IPS-20b (cell line): Measurements from ENCODE around the gene GTF2A2.

Experiments used
- H3K27ac ChIP-seq: one replicate; pipeline ENCODE4 v1.5.1; 2013; ENCODE audit warnings: low read length
- H3K27me3 ChIP-seq: 2 replicates; pipeline ENCODE4 v1.6.1; 2013; ENCODE audit warnings: mild to moderate bottlenecking, low read length, inconsistent platforms; ENCODE audit not compliant: insufficient read depth
- H3K36me3 ChIP-seq: 2 replicates; pipeline ENCODE4 v1.6.1; 2013; ENCODE audit warnings: low read depth, mild to moderate bottlenecking, inconsistent platforms, low read length, moderate library complexity; ENCODE audit not compliant: insufficient read depth
- H3K4me1 ChIP-seq: 2 replicates; pipeline ENCODE4 v1.6.1; 2013; ENCODE audit warnings: mild to moderate bottlenecking, control low read depth, inconsistent platforms, low read length, moderate library complexity; ENCODE audit not compliant: insufficient read depth
- H3K4me3 ChIP-seq: 2 replicates; pipeline ENCODE4 v1.5.1; 2013; ENCODE audit warnings: mild to moderate bottlenecking, low read length, inconsistent platforms
- H3K9ac ChIP-seq: 2 replicates; pipeline ENCODE4 v1.6.1; 2013; ENCODE audit warnings: low read depth, mild to moderate bottlenecking, inconsistent platforms, low read length, moderate library complexity
- H3K9me3 ChIP-seq: 2 replicates; pipeline ENCODE4 v1.6.1; 2013; ENCODE audit warnings: mild to moderate bottlenecking, low read depth, low read length, inconsistent platforms; ENCODE audit not compliant: insufficient read depth

The GTF2A2 gene

DNA sequence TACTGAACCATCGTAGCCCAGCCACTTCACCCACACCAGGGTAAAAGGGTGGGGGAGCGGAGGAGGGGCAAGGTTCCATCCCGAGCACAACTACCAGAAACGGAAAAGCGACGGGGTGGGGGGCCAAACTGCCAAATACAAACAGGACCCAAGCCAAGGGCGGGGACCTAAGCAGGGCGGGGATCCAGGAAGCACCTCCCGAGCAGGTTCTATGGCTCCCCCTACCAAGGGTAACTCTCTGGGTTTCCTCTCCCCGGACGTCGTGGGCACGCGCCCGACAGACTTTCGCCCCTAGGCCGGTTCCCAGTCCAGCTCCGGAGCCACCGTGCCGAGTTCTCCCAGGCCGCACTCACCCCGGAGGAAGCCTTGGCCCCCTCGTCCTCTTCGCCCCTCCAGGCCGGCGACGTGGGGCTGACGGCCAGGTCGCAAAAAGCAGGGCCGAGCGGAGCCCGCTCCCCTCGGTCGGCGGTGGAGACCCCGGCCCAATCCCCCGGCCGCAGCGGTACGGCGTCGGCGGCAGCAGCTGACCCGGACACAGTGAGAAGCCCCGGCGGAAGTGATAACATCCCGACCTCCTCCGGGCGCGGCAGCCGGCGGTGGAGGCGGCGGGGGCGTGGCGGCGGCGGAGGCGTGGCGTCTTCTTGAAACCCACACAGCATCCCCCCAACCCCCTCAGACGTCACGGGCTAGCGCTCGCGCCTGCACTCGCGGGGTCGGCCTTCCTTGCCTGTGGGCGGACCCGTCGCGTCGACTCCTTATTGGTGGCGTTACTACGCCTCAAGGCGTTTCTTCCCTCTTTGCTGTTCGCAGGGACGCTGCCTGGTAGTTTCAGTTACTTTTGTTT lies 31.7 kb upstream of the GTF2A2 start, which contains the start of gene BNIP2:
TSS of gene BNIP2 (minus strand) at position 539 of the 844 bp plus-strand sequence. CDS start 6,863 bp downstream, outside the sequence.
- Histone ChIP-seq H3K27ac (peak within 1 kb of the TSS; percentile 92), H3K4me1 (peaks cover 6% of the 10 kb centered on the region), H3K9me3 (no peaks in the 10 kb centered on the region), H3K36me3 (peaks cover 11% of the 10 kb centered on the region), H3K4me3 (peak within 1 kb of the TSS; percentile 83), H3K27me3 (peaks cover 16% of the 10 kb centered on the region), H3K9ac (peak within 1 kb of the TSS; percentile 96)

DNA sequence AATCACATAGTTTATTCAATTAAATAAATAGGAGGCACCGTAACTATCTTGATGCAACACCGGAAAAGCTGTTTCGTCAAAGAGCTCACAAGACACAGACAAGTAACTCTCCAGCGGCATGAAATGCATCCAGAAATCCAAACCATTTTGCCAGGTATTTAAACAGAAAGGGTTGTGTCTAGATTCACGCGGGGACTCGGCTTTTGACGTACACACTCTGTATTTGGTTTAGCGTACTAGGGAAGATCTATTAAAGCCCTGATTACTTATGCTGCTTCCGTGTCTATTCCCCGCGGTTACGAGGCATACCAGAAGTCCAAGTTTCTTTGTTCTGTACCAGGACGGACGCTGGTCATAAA lies 31.1 kb upstream of the GTF2A2 start:
- no peaks in the 10 kb centered on the region for H3K9me3 ChIP-seq
- H3K36me3 ChIP-seq: peaks cover 11% of the 10 kb centered on the region
- H3K27ac ChIP-seq: peak overlapping the region; percentile 92
- H3K4me1 ChIP-seq: peaks cover 6% of the 10 kb centered on the region
- H3K27me3 ChIP-seq: peaks cover 16% of the 10 kb centered on the region
- peak overlapping the region; percentile 83 for H3K4me3 ChIP-seq
- H3K9ac ChIP-seq: peak overlapping the region; percentile 96

DNA sequence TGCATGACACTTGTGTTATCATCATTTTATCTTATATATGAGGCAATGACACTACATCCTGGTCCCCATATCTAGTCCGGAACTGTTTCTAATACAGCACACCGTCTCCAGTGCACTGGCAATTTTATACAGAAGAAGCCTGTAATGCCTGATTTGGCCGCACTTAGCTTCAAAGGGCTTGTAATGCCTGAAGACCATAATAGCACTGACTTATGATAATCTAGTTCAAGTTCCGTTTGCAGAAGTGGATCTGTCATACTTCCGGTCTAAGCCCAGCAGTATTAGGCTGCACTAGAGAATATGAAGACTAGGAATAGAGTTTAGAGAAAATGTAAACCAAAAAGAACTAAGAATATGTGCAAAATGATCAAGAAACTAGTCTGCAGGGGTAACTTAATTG lies 30.5 kb upstream of the GTF2A2 start:
- H3K9me3 ChIP-seq: no peaks in the 10 kb centered on the region
- H3K27me3 ChIP-seq: peaks cover 12% of the 10 kb centered on the region
- H3K9ac ChIP-seq: peak overlapping the region; percentile 96
- peak overlapping the region; percentile 83 for H3K4me3 ChIP-seq
- no peak overlapping the region for H3K27ac ChIP-seq
- H3K4me1 ChIP-seq: peaks cover 6% of the 10 kb centered on the region
- peaks cover 11% of the 10 kb centered on the region for H3K36me3 ChIP-seq

DNA sequence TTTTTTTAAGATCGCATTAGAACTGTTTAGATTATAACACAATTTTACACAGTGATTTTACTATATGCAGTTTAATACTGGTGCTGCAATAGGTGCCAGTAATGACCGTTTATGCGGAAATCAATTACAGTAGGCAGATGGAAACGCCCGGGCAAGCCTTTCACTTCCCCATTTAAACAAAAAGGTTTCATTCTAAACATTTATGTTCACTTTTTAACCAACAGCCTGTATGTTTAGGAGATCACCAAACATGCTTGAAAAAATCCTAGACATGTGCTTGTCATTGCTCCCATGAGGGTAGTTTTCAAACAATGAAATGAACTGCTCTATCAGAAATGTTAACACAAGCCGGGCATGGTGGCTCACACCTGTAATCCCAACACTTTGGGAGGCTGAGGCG lies 29.1 kb upstream of the GTF2A2 start:
- Histone ChIP-seq H3K9ac (no peak overlapping the region), H3K27ac (no peak overlapping the region), H3K4me3 (no peak overlapping the region), H3K9me3 (no peaks in the 10 kb centered on the region), H3K36me3 (peaks cover 21% of the 10 kb centered on the region), H3K4me1 (peaks cover 6% of the 10 kb centered on the region), H3K27me3 (peaks cover 12% of the 10 kb centered on the region)

DNA sequence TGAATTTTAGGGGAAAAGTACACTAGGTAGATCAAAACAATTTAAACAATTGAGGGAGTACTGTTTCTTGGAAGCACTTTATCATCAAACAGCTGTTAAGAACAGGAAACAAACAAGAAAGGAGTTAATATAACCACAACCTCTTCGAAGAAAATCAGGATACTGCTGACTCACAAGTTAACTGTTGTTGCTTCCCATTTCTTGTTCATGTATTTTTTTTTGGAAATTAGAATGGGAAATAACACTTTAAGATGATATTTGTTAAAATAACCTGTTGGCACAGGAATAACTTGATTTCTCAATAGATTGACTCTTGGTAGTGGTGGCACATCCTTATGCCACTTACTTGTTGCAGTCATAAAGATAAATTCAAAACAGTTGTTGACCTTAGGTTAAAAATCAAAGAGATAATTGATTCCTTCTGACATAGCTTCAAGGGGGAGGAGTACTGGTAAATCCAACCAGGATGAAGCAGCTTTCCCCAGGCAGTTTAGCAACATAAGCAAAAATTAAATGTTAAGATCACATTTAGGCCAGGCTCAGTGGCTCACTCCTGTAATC lies 28.5 kb upstream of the GTF2A2 start:
- Histone ChIP-seq H3K4me1 (peaks cover 6% of the 10 kb centered on the region), H3K36me3 (peaks cover 27% of the 10 kb centered on the region), H3K9me3 (no peaks in the 10 kb centered on the region), H3K27me3 (peaks cover 7% of the 10 kb centered on the region), H3K27ac (no peak overlapping the region), H3K9ac (no peak overlapping the region), H3K4me3 (no peak overlapping the region)

DNA sequence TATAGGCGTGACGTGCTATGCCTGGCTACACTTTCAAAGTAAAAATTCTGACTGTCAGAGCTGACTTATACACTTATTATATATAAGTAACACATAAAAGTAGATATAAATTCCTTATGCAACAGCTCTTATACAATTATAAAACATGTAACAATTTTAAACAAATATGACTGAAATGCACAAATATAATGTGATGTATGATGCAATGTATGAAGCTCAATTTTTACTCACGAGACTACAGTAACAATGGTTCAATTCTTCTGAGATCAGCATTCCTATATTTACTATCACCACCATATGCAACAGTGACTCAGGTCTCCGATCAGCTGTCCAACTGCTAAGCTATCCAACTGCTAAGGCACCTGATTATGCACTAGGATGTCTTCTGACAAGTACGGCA lies 23.6 kb upstream of the GTF2A2 start:
- no peaks in the 10 kb centered on the region for H3K27me3 ChIP-seq
- H3K27ac ChIP-seq: no peak overlapping the region
- H3K4me1 ChIP-seq: no peaks in the 10 kb centered on the region
- H3K36me3 ChIP-seq: peaks cover 66% of the 10 kb centered on the region
- no peaks in the 10 kb centered on the region for H3K9me3 ChIP-seq
- no peak overlapping the region for H3K4me3 ChIP-seq
- H3K9ac ChIP-seq: no peak overlapping the region

DNA sequence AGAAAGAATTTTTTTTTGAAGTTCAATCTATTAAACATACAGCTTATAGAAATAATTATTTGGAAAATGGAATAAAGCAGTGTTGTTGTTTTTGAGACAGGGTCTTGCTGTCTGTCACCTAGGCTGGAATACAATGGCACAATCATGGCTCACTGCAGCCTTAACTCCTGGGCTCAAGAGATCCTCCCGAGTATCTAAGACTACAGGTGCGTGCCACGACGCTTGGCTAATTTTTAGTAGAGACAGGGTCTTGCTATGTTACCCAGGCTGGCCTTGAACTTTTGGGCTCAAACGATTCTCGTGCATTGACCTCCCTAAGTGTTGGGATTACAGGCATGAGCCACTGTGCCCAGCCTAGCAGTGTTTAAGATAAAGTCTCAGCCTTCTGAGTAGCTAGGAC lies 23.0 kb upstream of the GTF2A2 start:
- H3K36me3 ChIP-seq: peaks cover 70% of the 10 kb centered on the region
- H3K9me3 ChIP-seq: no peaks in the 10 kb centered on the region
- H3K4me3 ChIP-seq: no peak overlapping the region
- H3K27ac ChIP-seq: no peak overlapping the region
- no peaks in the 10 kb centered on the region for H3K4me1 ChIP-seq
- no peaks in the 10 kb centered on the region for H3K27me3 ChIP-seq
- no peak overlapping the region for H3K9ac ChIP-seq

DNA sequence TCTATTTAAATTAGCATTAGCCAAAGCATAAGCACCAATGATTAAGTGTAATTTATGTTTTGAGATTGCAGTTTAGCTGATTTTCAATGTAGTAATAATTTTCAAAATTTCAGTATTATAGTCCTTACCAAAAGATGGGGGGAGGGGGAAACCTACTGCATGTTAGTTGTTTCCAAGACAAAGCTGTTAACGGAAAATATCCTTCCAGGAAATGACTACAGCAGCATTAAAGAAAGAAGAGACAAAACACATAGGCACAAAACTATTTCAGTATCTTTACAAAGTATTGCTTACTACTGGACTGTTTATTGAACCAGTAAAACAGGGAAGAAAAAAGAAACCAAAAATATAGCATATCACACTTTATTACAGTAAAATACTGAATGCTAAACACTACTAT lies 21.3 kb upstream of the GTF2A2 start:
- peaks cover 82% of the 10 kb centered on the region for H3K36me3 ChIP-seq
- no peak overlapping the region for H3K4me3 ChIP-seq
- H3K27ac ChIP-seq: no peak overlapping the region
- H3K4me1 ChIP-seq: no peaks in the 10 kb centered on the region
- H3K9me3 ChIP-seq: no peaks in the 10 kb centered on the region
- H3K9ac ChIP-seq: no peak overlapping the region
- H3K27me3 ChIP-seq: no peaks in the 10 kb centered on the region

DNA sequence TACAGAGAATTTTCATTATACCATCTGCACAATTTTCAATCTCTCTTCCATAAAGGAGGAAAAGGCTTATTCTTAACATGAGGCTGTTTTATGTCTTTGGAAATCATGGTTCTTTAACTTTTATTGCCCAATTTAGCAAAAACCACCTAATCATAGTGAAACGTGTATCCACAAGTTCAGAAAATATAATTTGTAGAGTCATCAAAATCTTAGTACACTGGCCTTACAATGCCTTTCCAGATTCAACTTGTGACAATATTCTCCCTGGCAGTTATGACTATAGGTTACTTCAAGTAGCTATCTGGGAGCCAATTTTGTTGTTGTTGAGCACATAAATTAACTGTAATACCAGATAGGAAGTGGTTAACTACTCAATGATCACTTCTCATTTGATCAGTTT lies 20.9 kb upstream of the GTF2A2 start:
- Histone ChIP-seq H3K4me3 (no peak overlapping the region), H3K36me3 (peaks cover 86% of the 10 kb centered on the region), H3K27ac (no peak overlapping the region), H3K9me3 (no peaks in the 10 kb centered on the region), H3K9ac (no peak overlapping the region), H3K27me3 (no peaks in the 10 kb centered on the region), H3K4me1 (no peaks in the 10 kb centered on the region)

DNA sequence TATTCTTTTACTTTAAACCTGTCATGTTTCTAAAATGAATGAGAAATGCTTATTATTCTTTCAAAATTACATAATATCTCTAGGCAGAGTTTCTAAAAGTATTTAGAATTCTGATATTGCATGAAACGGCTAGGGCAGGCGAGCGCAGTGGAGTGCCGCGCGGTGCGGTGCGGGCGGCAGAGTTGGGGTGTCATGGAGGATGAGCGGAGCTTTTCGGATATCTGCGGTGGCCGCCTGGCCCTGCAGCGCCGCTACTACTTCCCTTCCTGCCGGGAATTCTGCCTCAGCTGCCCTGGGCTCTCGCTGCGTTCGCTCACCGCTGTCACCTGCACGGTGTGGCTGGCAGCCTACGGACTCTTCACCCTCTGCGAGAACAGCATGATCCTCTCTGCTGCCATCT lies 19.2 kb upstream of the GTF2A2 start:
- H3K4me3 ChIP-seq: no peak overlapping the region
- peaks cover 94% of the 10 kb centered on the region for H3K36me3 ChIP-seq
- H3K9ac ChIP-seq: no peak overlapping the region
- no peaks in the 10 kb centered on the region for H3K9me3 ChIP-seq
- H3K4me1 ChIP-seq: no peaks in the 10 kb centered on the region
- H3K27me3 ChIP-seq: no peaks in the 10 kb centered on the region
- H3K27ac ChIP-seq: no peak overlapping the region

DNA sequence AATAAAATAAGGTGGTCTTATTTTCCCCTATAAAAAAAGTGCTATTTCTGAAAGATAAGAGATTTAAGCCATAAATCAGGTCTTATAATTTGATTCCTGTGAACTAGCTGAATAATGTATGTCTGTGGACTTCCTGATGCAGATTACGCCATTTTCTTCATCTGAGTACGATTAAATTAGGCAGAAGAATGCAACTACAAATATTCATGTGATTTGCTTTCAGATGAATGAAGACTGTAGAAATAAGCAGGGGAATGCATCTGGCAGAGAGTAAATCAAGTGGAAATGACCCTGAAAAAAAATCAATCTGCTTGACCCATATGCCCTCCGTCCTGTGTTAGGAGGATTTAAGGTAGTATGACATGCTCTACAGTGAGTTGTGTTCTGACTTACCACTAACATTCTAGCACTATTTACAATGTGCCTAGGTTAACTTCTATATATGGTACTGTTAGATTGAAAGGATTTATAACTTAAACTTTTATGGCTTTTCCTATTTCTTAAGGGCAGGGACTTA lies 17.1 kb upstream of the GTF2A2 start:
- no peaks in the 10 kb centered on the region for H3K9me3 ChIP-seq
- H3K4me3 ChIP-seq: no peak overlapping the region
- H3K27ac ChIP-seq: no peak overlapping the region
- H3K4me1 ChIP-seq: no peaks in the 10 kb centered on the region
- H3K9ac ChIP-seq: no peak overlapping the region
- no peaks in the 10 kb centered on the region for H3K27me3 ChIP-seq
- peaks cover 89% of the 10 kb centered on the region for H3K36me3 ChIP-seq

DNA sequence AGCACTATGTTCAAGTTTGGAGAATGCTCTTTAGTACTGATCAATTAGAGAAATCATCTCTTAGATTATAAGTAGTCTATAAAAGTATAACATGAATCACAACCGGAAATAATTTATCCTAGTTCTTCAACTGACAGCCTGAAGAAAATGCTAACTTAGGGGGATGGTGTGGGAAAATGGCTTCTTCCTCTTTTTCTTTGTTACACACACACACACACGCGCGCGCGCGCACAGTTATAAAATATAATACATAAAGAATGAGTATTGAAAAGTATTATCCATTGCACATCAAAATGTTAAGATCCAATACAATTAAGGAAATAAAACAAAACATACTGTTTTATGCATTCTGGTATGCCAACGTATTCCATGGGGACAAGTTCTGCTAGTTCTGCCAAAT lies 11.2 kb upstream of the GTF2A2 start:
- no peaks in the 10 kb centered on the region for H3K9me3 ChIP-seq
- H3K9ac ChIP-seq: no peak overlapping the region
- H3K4me1 ChIP-seq: no peaks in the 10 kb centered on the region
- no peaks in the 10 kb centered on the region for H3K27me3 ChIP-seq
- peaks cover 80% of the 10 kb centered on the region for H3K36me3 ChIP-seq
- no peak overlapping the region for H3K27ac ChIP-seq
- no peak overlapping the region for H3K4me3 ChIP-seq
